ENCODE results near the gene LTA4H.

DNA sequence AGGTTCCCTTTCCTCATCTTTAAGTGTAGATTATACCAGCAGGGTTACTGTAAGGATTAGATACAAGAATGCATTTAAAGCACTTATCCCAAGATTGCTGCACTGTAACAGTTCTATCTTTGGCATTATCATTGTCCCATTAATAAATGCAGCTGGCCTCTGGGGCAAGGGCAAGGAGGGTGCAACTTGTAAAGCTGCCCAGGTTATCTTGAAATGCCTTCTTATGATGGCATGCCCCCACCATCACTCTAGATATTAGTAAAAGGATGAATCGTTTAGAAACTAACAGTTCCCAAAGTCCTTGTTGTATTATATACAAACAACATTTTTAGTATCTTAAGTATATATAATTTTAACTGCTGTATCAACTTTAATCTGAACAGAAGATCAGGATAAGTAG is 6.8 kb downstream of the LTA4H start:
- no peak for TF ChIP-seq POLR2A (IDR thresholded peaks at IDR 0.05)
- TF ChIP-seq, protein P1, sequence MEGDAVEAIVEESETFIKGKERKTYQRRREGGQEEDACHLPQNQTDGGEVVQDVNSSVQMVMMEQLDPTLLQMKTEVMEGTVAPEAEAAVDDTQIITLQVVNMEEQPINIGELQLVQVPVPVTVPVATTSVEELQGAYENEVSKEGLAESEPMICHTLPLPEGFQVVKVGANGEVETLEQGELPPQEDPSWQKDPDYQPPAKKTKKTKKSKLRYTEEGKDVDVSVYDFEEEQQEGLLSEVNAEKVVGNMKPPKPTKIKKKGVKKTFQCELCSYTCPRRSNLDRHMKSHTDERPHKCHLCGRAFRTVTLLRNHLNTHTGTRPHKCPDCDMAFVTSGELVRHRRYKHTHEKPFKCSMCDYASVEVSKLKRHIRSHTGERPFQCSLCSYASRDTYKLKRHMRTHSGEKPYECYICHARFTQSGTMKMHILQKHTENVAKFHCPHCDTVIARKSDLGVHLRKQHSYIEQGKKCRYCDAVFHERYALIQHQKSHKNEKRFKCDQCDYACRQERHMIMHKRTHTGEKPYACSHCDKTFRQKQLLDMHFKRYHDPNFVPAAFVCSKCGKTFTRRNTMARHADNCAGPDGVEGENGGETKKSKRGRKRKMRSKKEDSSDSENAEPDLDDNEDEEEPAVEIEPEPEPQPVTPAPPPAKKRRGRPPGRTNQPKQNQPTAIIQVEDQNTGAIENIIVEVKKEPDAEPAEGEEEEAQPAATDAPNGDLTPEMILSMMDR (IDR thresholded peaks at IDR 0.05) = no peak
